HG02642 (cell line): Measurements from ENCODE around the gene HIPK4.
"Not testable (repeated sequence)": the region's sequence is repeated elsewhere in the genome, so short reads cannot be mapped to it uniquely, and the experiment has no call there.

Experiments used
- ATAC-seq: cut with Tn5 transposase; IDR thresholded peaks from one replicate; pipeline ENCODE4 v1.9.1; 2021; ENCODE audit warnings: mild to moderate bottlenecking; ENCODE audit not compliant: unreplicated experiment, poor library complexity

HIPK4 gene, protein sequence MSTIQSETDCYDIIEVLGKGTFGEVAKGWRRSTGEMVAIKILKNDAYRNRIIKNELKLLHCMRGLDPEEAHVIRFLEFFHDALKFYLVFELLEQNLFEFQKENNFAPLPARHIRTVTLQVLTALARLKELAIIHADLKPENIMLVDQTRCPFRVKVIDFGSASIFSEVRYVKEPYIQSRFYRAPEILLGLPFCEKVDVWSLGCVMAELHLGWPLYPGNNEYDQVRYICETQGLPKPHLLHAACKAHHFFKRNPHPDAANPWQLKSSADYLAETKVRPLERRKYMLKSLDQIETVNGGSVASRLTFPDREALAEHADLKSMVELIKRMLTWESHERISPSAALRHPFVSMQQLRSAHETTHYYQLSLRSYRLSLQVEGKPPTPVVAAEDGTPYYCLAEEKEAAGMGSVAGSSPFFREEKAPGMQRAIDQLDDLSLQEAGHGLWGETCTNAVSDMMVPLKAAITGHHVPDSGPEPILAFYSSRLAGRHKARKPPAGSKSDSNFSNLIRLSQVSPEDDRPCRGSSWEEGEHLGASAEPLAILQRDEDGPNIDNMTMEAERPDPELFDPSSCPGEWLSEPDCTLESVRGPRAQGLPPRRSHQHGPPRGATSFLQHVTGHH

DNA sequence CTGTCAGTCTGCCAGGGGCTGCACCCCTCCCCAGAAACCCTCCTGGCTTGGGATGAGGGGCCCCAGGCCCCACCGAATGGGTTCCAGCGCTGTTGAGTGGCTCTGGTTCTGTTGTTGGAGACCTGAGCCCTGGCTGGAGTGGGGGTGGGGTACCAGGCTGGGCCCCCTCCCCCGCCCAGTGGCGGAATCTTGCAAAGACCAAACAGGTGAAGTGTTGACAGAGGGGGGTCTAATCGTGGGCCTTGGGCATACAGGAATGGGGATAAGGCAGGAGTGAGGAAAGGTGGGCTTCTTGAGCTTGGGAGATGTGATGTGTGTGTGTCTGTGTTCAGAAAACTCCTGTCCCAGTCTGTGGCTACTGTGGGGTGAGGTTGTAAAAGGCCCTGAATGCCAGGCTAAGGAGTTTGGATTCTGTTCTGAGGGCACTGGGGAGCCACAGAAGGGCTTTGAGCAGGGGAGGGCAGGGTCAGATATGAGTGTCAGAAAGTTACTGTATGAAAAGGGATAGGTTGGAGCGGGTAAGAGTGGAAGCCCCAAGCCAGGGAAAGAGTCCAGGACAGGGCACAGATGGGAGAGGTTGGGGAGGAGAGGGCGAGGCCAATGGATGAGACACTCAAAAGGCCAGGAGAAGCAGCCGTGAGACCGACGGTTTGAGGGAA is at the start of gene HIPK4:
TSS of gene HIPK4 (minus strand) at position 98 of the 659 bp plus-strand sequence. CDS start 279 bp downstream, outside the sequence.
- no peak for ATAC-seq

GRCh38 chr19:40438284-40438683 is 48.3 kb upstream of the HIPK4 start:
- no peak for ATAC-seq

DNA sequence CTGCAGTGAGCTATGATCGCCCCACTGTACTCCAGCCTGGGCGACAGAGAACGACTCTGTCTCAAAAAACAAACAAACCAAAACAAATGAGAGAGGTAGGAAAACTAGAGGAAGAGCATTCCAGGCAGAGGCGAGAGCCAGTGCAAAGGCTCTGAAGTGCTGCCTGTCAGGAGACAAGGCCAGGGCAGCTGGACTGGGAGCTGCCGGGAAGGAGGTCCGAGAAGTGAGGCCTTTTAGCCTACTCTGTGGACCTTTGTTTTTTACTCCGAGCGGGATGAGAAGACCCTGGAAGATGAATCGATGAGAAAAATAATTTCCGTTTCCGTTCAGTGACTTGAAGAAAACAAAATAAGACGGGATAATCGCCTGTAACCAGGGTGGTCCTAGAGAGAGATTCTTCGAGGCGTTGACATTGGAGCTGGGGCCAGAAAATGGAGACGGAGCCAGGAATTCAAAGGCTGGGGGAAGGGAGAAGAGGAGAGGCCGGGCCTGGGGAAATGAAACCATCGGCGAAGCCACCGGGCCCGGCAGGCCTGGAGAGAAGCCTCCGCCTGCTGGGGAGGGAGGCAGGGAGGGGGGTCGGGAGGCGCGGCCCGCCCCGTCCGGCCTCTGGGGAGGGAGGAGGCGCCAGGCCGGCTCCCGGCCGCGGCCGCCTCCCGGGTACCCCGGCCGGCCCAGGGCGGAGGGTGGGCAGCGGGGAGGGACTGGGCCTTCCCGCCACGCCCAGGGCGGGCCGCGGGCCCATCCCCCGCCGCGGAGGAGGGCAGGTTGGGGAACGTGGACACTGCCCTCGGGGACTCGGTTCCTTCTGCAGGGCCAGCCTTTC is 43.6 kb upstream of the HIPK4 start:
- ATAC-seq: peak; percentile 62

DNA sequence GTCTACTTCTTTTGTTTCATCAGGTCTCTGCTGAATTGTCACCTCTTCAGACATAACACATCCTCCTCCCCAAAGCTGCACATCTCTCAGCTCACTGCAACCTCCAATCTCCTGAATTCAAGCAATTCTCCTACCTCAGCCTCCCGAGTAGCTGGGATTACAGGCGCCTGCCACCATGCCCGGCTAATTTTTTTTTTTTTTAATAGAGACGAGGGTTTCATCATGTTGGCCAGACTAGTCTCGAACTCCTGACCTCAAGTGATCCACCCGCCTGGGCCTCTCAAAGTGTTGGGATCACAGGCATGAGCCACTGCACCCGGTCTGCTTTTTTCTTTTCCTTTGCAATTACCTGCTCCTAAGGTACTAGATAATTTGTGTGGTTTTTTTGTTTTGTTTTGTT is 42.8 kb upstream of the HIPK4 start:
- ATAC-seq: not testable (repeated sequence)

GRCh38 chr19:40431698-40432097 is 41.7 kb upstream of the HIPK4 start:
- ATAC-seq: no peak

DNA sequence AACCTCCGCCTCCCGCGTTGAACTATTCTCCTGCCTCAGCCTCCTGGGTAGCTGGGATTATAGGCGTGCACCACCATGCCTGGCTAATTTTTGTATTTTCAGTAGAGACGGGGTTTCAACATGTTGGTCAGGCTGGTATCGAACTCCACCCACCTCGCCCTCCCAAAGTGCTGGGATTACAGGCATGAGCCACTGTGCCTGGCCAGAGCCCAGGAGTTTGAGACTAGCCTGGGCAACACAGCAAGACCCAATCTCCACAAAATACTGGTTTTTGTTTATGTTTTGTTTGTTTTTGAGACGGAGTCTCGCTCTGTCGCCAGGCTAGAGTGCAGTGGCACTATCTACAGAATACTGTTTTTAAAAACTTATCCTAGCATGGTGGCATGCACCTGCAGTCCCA is 40.3 kb upstream of the HIPK4 start:
- not testable (repeated sequence) for ATAC-seq

GRCh38 chr19:40428197-40428596 is 38.2 kb upstream of the HIPK4 start:
- ATAC-seq: not testable (repeated sequence)

DNA sequence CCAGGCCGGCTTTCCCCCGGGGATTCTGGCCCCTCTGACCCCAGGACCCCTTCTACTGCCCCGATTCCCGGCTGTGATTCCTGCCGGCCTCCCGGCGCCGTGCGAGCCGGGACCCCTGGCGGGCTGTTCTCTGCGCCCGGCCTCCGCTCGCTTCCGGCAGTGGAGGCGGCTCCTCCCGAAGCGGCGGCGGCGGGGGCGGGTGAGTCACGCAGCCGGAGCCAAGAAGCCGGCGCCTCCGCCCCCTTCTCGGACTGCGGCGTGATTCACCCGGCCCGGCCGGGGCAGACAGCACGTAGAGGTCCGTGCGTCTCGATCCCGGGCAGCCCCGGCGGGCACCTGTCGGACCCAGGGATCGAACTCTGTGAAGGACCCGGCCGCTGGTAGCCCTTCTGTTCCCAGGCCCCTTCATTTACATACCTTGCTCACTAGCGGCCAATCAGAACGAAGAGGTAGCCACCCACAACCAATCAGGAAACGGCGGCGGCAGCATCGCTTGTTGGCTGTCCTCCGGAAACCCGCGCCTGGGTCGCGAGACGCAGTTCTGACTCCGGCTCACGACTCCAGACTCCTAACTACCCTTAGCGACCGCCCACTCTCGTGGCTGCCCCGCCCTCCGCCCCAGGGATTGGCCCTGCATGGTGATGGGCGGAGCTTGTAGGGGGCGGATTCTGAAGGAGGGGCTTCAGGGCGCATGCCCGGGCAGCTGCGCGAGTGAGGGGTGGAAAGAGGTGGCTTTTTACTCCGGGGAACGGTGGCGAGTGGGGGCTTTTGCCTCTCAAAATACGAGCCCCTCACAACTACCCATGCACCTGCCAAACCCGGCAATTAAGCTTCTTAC is 35.7 kb upstream of the HIPK4 start, which contains the start of gene SERTAD1:
TSS of gene SERTAD1 (minus strand) at position 543 of the 838 bp plus-strand sequence. CDS start 2,446 bp downstream, outside the sequence.
- ATAC-seq: peak; percentile 90

GRCh38 chr19:40424637-40425449 is 34.9 kb upstream of the HIPK4 start:
- ATAC-seq: no peak

DNA sequence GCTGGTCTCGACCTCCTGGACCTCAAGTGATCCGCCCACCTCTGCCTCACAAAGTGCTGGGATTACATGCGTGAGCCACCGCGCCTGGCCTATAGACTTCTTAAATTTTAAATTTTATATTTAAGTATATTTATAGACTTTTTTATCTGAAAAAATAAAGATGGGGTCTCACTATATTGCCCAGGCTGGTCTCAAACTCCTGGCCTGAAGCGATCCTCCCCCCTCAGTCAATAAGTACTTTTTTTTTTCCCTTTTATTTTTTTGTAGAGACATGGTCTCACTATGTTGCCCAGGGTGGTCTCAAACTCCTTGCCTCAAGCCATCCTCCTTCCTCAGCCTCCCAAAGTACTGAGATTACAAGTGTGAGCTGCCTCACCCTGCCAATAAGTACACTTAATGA is 34.0 kb upstream of the HIPK4 start:
- ATAC-seq: no peak

- ATAC-seq: no peak
Observed at GRCh38 chr19:40422748-40423566, 33.0 kb upstream of the HIPK4 start.

DNA sequence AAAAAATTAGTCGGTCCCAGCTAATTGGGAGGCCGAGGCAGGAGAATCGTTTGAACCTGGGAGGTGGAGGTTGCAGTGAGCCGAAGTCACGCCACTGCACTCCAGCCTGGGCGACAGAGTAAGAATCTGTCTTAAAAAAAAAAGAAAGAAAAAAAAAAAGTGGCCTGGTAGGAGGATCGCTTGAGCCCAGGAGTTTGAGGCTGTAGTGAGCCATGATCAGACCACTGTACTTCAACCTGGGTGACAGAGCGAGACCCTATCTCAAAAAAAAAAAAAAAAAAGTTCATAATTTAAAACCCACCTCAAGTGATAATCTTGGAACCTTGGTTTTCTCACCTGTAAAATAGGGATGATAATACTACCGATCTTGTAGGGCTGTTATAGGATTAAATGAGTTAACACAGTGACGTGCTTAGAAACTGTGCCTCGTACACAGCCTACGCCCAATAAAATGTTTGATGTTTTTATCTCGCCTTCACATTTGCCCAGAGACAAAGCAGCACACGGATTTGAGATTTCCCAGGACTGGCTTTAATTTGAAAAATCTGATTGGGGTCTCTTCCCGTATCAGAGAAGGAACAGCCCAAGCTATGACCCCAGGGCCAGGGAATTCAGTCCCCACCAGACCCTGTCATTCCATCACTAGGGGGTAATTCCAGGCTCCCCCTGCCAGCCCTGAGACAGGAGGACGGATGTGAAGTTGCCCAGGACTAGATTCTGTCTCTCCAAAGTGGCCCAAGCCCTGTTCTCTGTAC is 32.2 kb upstream of the HIPK4 start:
- no peak for ATAC-seq

GRCh38 chr19:40420766-40421765 is 31.1 kb upstream of the HIPK4 start:
- ATAC-seq: peak; percentile 43

- ATAC-seq: no peak
Observed at GRCh38 chr19:40420451-40420765, 30.4 kb upstream of the HIPK4 start.

DNA sequence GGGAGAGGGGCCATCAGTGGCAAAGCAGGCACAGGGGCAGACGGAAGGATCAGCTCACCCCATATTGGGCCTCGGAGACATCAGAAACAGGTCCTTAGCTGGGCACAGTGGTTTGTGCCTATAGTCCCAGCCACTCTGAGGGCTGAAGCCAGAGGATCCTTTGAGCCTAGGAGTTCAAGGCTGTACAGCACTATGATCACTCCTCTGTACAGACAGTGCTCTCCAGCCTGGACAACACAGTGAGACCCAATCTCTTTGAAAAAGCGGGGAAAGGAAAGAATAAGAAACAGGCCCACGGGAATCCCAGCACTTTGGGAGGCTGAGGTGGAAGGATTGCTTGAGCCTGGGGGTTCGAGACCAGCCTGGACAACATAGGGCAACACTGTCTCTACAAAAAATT is 29.8 kb upstream of the HIPK4 start:
- no peak for ATAC-seq

DNA sequence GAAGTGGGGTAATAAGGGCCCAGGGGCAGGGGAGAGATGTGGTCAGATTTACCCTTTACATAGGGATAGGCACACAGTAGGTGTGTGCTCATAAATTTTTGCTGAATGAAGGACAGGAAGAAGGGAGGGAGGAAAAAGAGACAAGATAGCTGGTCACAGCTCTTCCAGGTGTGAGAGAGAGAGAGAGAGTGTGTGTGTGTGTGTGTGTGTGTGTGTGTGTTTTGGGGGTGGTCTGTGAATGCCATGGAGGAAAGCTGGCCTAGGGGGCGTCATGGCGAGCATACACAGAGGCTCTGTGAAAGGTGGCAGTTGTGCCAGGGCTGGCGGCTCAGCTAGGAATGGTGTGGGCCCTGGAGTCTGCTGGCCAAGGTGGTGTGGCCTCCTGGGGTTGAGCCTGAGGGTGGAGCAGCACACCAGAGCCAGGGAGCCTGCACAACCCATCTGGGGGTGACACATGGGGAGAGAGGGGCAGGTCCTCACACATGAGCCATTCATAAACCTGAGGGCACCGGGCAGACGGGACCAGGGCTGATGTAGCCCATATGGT is 29.2 kb upstream of the HIPK4 start:
- ATAC-seq: no peak
